ENCODE measurements around the gene LRIT1.

- TF ChIP-seq CTCF (IDR thresholded peaks at IDR 0.05; ENCODE audit: low read depth, low read length) (no peak), POLR2A (IDR thresholded peaks at IDR 0.05; ENCODE audit: extremely low read depth, insufficient read length) (no peak), MYC (IDR thresholded peaks at IDR 0.05; ENCODE audit: low read depth, low read length) (no peak)
- TF ChIP-seq, protein P1, sequence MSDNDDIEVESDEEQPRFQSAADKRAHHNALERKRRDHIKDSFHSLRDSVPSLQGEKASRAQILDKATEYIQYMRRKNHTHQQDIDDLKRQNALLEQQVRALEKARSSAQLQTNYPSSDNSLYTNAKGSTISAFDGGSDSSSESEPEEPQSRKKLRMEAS (IDR thresholded peaks at IDR 0.05; ENCODE audit: low read depth, low read length): no peak
Measured at GRCh38 chr10:84290235-84290634, 48.9 kb upstream of the LRIT1 start.
